Sigmoid colon (tissue), 4 donors: ENCODE data around the gene PLCH1.

Experiments used
- EP300 ChIP-seq, 4 donors: sonication (generic); formaldehyde crosslinking; IDR thresholded peaks; one replicate each; pipeline ENCODE4 v1.6.1; 2017; ENCODE audit warnings: antibody characterized with exemption in 4 of 4
- TF ChIP-seq, protein P1 (sequence below), 4 experiments: fragments of 450-650 bp in 3 of 4; fragments of 200-600 bp in 1 of 4; IDR thresholded peaks; one replicate each; pipeline ENCODE4 v1.5.1; 2016 to 2019; ENCODE audit warnings: antibody characterized with exemption in 4 of 4, mild to moderate bottlenecking in 3 of 4, moderate library complexity in 2 of 4

GRCh38 chr3:155435821-155436220, 309.1 kb downstream of the PLCH1 start:
- TF ChIP-seq, protein P1, sequence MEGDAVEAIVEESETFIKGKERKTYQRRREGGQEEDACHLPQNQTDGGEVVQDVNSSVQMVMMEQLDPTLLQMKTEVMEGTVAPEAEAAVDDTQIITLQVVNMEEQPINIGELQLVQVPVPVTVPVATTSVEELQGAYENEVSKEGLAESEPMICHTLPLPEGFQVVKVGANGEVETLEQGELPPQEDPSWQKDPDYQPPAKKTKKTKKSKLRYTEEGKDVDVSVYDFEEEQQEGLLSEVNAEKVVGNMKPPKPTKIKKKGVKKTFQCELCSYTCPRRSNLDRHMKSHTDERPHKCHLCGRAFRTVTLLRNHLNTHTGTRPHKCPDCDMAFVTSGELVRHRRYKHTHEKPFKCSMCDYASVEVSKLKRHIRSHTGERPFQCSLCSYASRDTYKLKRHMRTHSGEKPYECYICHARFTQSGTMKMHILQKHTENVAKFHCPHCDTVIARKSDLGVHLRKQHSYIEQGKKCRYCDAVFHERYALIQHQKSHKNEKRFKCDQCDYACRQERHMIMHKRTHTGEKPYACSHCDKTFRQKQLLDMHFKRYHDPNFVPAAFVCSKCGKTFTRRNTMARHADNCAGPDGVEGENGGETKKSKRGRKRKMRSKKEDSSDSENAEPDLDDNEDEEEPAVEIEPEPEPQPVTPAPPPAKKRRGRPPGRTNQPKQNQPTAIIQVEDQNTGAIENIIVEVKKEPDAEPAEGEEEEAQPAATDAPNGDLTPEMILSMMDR (IDR thresholded peaks at IDR 0.05) = no peak
- TF ChIP-seq EP300 (IDR thresholded peaks at IDR 0.05) = no peak
